Erythroblast (primary cell): ENCODE measurements around the gene DSE.

Experiments used
- GATA1 ChIP-seq: IDR thresholded peaks from 2 replicates; pipeline ENCODE4 v1.6.1; 2011; ENCODE audit warnings: low read depth, mild to moderate bottlenecking, control low read depth, low read length, moderate library complexity
- POLR2A ChIP-seq: IDR thresholded peaks from 2 replicates; pipeline ENCODE4 v1.6.1; 2011; ENCODE audit warnings: mild to moderate bottlenecking, low read length

DNA sequence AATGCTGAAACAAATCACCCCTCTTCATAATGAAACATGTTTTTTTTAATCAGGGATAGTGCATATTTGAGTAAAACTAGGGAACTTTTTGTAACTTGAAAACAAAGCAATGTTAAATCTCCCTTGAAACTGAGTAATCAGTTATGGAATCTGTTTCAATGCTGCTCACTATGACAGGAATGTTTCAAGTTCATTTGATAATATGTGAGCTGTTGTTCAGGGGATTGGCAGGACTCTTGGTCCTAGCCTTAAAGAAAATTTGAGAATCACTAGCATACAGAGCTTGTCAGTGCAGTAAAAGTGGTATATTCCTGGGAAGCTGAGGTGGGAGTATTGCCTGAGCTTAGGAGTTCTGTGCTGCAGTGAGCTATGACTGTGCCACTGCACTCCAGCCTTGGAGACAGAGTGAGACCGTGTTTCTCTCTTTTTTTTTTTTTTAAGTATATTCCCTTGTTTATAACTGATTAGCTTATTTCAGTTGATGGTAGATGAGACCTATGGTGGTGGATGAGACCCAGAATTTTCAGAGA, 68.8 kb downstream of the DSE start:
- TF ChIP-seq POLR2A (no peak), GATA1 (no peak)
